Measurements from ENCODE around the gene CD200.

DNA sequence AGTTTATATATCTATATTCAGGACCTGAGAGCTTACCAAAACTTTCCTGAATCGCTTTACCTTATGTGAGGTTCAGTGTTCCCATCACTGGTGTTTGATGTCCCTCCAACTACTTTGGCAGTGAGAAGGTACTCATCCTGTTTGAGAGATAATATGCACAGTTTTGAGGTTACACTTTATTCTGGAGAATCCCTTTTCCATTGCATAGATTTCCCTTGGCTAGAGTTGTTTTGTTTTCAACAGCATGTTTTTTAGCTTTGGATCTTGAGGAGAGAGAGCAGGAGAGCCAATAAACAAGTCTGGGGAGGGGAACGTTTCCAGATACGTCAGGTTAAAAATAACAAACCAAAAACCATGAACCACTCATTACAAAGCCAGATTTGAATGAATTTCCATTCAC lies 33.6 kb downstream of the CD200 start:
- no peak for TF ChIP-seq CTCF (IDR thresholded peaks at IDR 0.05)
- TF ChIP-seq ZFX (IDR thresholded peaks at IDR 0.05; ENCODE audit: borderline replicate concordance): no peak
